Measurements from ENCODE around the gene LRP5.

DNA sequence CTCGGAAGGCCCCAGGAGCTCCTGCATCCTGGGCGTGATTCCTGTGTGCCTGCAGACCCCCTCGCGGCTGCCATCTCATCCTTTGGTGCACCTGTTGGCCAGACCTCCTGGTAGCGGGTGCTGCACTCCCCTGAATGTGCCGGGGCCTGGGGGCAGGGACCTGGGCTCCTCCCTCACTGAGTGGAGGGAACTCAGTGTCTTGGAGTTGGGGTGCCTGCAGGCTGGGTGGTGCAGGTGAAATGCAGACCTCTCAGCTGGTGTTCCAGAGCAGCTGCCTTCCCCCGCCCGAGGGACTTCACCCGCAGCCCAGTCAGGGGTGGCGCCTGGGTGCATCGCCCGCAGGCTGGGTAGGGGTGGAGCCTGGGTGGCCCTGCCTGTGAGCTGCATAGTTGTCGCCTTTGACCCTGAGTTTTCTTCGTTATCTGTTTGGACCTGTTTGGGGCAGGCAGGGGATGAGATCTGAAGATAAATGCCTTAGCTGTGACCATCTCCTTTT, 31.4 kb downstream of the LRP5 start:
- TF ChIP-seq CTCF (IDR thresholded peaks at IDR 0.05): no peak
- TF ChIP-seq POLR2A (IDR thresholded peaks at IDR 0.05): no peak
- TF ChIP-seq EP300 (IDR thresholded peaks at IDR 0.05): no peak

All from ovary (tissue), 3 donors.